GM12892 (cell line): Measurements from ENCODE around the gene PSEN1.

Experiments
- POLR2A ChIP-seq: IDR thresholded peaks from 2 replicates; pipeline ENCODE4 v1.6.1; 2011; ENCODE audit warnings: low read depth, low read length, control low read depth
- POLR2AphosphoS5 ChIP-seq: IDR thresholded peaks from 2 replicates; pipeline ENCODE4 v1.6.1; 2011; ENCODE audit warnings: low read depth, low read length, control low read depth

- no peak for TF ChIP-seq POLR2A
- no peak for TF ChIP-seq POLR2AphosphoS5
Observed at GRCh38 chr14:73240816-73241480, 104.6 kb downstream of the PSEN1 start.
